Gastroesophageal sphincter (tissue), 3 donors: ENCODE data around the gene PLCB1.

ENCODE experiments used
- POLR2A ChIP-seq, 2 donors: fragments of 450-650 bp; IDR thresholded peaks; one replicate each; pipeline ENCODE4 v1.6.1; 2017; ENCODE audit warnings: antibody characterized with exemption in 2 of 2, mild to moderate bottlenecking in 2 of 2, moderate library complexity in 1 of 2
- POLR2AphosphoS5 ChIP-seq: sonication (generic); formaldehyde crosslinking; IDR thresholded peaks from one replicate; pipeline ENCODE4 v1.6.1; 2017; ENCODE audit warnings: antibody characterized with exemption
- TF ChIP-seq, protein P1 (sequence below), 4 experiments: fragments of 200-600 bp in 2 of 4; fragments of 450-650 bp in 2 of 4; sonication (generic) in 1 of 4; IDR thresholded peaks; one replicate each; pipeline ENCODE4 v1.5.1; 2017 to 2019; ENCODE audit warnings: antibody characterized with exemption in 4 of 4, mild to moderate bottlenecking in 2 of 4, moderate library complexity in 2 of 4

DNA sequence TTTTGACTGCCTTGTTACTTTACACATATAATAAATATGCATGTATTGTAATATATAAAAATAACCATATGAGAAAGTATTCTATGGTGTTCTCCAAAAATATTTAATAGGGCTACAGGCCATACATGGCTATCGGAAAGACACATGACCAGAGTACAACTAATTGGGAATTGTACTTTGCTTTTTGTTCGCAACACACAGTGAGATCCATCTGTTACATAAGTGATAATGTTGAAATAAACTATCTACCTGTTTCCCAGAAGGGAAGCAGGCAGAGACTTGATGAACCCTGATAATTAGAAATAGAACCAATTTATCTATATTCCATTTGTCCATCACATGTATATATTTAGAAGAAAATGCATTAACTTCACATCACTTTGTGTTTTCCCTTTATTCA is 592.8 kb downstream of the PLCB1 start:
- TF ChIP-seq, protein P1, sequence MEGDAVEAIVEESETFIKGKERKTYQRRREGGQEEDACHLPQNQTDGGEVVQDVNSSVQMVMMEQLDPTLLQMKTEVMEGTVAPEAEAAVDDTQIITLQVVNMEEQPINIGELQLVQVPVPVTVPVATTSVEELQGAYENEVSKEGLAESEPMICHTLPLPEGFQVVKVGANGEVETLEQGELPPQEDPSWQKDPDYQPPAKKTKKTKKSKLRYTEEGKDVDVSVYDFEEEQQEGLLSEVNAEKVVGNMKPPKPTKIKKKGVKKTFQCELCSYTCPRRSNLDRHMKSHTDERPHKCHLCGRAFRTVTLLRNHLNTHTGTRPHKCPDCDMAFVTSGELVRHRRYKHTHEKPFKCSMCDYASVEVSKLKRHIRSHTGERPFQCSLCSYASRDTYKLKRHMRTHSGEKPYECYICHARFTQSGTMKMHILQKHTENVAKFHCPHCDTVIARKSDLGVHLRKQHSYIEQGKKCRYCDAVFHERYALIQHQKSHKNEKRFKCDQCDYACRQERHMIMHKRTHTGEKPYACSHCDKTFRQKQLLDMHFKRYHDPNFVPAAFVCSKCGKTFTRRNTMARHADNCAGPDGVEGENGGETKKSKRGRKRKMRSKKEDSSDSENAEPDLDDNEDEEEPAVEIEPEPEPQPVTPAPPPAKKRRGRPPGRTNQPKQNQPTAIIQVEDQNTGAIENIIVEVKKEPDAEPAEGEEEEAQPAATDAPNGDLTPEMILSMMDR (IDR thresholded peaks at IDR 0.05): no peak
- TF ChIP-seq POLR2A (IDR thresholded peaks at IDR 0.05) (no peak), POLR2AphosphoS5 (no peak)
